Peyer's patch (tissue), 4 donors: ENCODE results near the gene MET. TPM values are rescaled to one million over a fixed set of nuclear protein-coding genes. Genes with fewer than 3 reads are reported as not detected.
A peak's percentile ranks its signal among the peaks of the same experiment; 100 is the strongest.

Experiments used
- DNase-seq, 3 donors: peaks; one replicate each; pipeline ENCODE4 v3.0.0-alpha.2; 2017 to 2019
- H3K27ac ChIP-seq, 4 donors: fragments of 200-600 bp; sonication (generic); one replicate each; pipeline ENCODE4 v1.5.1; 2016 to 2019
- H3K27me3 ChIP-seq, 2 donors: fragments of 200-600 bp; sonication (generic); one replicate each; pipeline ENCODE4 v1.5.1; 2019
- H3K36me3 ChIP-seq, 3 donors: fragments of 200-600 bp; sonication (generic); one replicate each; pipeline ENCODE4 v1.5.1; 2016 to 2019
- H3K4me1 ChIP-seq, 4 donors: fragments of 200-600 bp; sonication (generic); one replicate each; pipeline ENCODE4 v1.5.1; 2016 to 2019
- H3K4me3 ChIP-seq, 4 donors: fragments of 200-600 bp; sonication (generic); 1 replicate in 3 of 4; 2 replicates in 1 of 4; pipeline ENCODE4 v1.5.1; 2016 to 2019; ENCODE audit warnings: mild to moderate bottlenecking in 1 of 4
- H3K9me3 ChIP-seq, 4 donors: fragments of 200-600 bp; sonication (generic); one replicate each; pipeline ENCODE4 v1.5.1; 2016 to 2019; ENCODE audit warnings: mild to moderate bottlenecking in 1 of 4
- POLR2A ChIP-seq, 2 donors: fragments of 450-650 bp; IDR thresholded peaks; one replicate each; pipeline ENCODE4 v1.5.1; 2017; ENCODE audit warnings: antibody characterized with exemption in 2 of 2, mild to moderate bottlenecking in 2 of 2, moderate library complexity in 2 of 2
- total RNA-seq, 4 donors: library from RNA; depleted of rRNA; stranded (reverse); fragments of >200 nt; gene quantifications; one replicate each; pipeline ENCODE4 v1.1.0, GENCODE V29; 2016
- TF ChIP-seq, protein P1 (sequence below), 6 experiments: fragments of 450-650 bp in 4 of 6; fragments of 200-600 bp in 2 of 6; sonication (generic) in 1 of 6; IDR thresholded peaks; one replicate each; pipeline ENCODE4 v1.5.1; 2017 to 2019; ENCODE audit warnings: antibody characterized with exemption in 6 of 6, mild to moderate bottlenecking in 3 of 6, moderate library complexity in 1 of 6

Gene MET
- total RNA-seq, 4 donors from 2014 or later, result 2.5 to 34.0 (median 23.6) TPM

DNA sequence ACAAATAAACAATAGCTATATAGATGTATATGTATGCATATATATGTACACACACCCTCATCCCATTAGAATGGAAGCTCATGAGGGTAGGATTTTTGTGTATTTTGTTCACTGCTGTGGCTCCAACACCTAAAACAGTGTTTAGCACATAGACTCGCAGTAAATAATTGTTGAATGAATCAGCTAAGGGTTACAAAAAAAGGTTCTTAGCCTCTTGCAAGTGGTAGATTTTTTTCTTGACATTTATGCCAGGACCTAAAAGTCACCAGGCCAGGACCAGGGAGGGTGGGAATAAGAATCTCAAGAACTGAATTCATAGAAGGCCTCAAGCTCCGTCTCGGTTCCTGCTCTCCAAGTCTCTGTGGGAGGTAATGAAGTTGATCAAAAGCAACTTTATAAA is 107.9 kb downstream of the MET start:
- no peak for DNase-seq
- peaks cover 0 to 4% (median 0%) of the 10 kb centered on the region in 3 donors for H3K36me3 ChIP-seq
- TF ChIP-seq, protein P1, sequence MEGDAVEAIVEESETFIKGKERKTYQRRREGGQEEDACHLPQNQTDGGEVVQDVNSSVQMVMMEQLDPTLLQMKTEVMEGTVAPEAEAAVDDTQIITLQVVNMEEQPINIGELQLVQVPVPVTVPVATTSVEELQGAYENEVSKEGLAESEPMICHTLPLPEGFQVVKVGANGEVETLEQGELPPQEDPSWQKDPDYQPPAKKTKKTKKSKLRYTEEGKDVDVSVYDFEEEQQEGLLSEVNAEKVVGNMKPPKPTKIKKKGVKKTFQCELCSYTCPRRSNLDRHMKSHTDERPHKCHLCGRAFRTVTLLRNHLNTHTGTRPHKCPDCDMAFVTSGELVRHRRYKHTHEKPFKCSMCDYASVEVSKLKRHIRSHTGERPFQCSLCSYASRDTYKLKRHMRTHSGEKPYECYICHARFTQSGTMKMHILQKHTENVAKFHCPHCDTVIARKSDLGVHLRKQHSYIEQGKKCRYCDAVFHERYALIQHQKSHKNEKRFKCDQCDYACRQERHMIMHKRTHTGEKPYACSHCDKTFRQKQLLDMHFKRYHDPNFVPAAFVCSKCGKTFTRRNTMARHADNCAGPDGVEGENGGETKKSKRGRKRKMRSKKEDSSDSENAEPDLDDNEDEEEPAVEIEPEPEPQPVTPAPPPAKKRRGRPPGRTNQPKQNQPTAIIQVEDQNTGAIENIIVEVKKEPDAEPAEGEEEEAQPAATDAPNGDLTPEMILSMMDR (IDR thresholded peaks at IDR 0.05), result no peak
- no peak for TF ChIP-seq POLR2A (IDR thresholded peaks at IDR 0.05)
- H3K27ac ChIP-seq, result peak overlapping the region in 1 of 4 donors; percentile 18
- H3K27me3 ChIP-seq, result no peaks in the 10 kb centered on the region
- H3K9me3 ChIP-seq, result no peaks in the 10 kb centered on the region
- H3K4me1 ChIP-seq, result peaks cover 0 to 27% (median 0%) of the 10 kb centered on the region in 4 donors
- no peak overlapping the region for H3K4me3 ChIP-seq

DNA sequence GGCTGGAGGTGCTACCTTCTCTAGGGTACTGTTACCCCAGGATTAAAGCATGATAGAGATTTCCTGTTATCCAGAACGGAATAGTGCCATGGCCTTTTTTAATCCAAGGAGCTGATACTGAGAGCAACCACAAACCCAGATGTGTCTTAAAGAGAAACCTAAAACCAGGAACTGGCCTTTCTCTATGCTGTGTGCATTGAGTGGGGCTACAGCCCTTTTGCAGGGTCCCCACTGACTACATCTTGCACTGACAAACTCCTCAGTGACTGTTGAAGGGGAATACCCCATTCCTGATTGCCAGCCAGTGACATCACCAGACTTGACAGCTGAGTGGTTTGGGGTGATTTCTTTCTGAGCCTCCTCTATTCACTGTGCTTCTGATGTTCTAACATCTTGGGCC is 108.5 kb downstream of the MET start:
- H3K4me3 ChIP-seq, result no peak overlapping the region

DNA sequence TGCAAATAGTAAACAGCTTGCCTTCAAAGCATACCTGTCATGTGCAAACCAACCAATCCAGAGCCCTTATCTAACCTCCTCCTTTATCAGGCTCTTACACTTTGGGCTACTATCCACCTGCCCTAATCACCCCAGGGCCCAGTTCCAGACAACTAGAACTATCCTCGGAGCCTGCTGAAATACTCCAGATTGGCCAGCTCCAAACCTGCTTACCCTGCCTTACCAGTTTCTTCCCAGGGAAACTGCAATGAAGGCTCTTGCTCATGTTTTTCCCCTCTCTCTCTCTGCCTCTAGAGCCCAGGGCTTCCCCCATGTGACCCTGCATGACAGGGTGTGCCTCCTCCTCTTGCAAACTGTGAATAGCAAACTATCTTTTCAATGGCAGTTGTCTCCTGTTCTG is 109.0 kb downstream of the MET start:
- no peak for DNase-seq
- H3K4me1 ChIP-seq, result peaks cover 0 to 27% (median 0%) of the 10 kb centered on the region in 4 donors
- H3K27ac ChIP-seq, result peak overlapping the region in 1 of 4 donors; percentile 18

More for the DNA sequence above, 108.5 kb downstream of the MET start:
- Histone ChIP-seq H3K27ac (peak overlapping the region in 1 of 4 donors; percentile 18), H3K27me3 (no peaks in the 10 kb centered on the region), H3K36me3 (peaks cover 0 to 4% (median 0%) of the 10 kb centered on the region in 3 donors), H3K4me1 (peaks cover 0 to 27% (median 0%) of the 10 kb centered on the region in 4 donors), H3K9me3 (no peaks in the 10 kb centered on the region)
- TF ChIP-seq, protein P1 (IDR thresholded peaks at IDR 0.05), result no peak
- DNase-seq, result no peak

DNA sequence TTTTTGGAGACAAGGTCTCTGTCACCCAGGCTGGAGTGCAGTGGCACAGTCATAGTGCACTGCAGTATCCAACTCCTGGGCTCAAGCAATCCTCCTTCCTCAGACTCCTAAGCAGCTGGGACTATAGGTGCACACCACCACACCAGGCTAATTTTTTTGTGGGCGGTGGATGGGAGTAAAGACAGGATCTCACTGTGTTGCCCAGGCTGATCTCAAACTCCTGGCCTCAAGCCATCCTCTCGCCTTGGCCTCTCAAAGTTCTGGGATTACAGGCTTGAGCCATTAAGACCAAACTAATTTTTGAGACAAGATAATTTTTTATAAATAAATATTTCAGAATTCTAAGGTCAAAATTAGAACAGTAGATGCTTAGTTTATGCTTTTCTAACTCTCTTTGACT is 109.6 kb downstream of the MET start:
- Histone ChIP-seq H3K27ac (no peak overlapping the region), H3K4me1 (peaks cover 0 to 27% (median 0%) of the 10 kb centered on the region in 4 donors), H3K27me3 (no peaks in the 10 kb centered on the region), H3K36me3 (peaks cover 0 to 4% (median 0%) of the 10 kb centered on the region in 3 donors), H3K4me3 (no peak overlapping the region), H3K9me3 (no peaks in the 10 kb centered on the region)
- no peak for DNase-seq
- TF ChIP-seq, protein P1 (IDR thresholded peaks at IDR 0.05), result no peak
- TF ChIP-seq POLR2A (IDR thresholded peaks at IDR 0.05), result no peak

More for the DNA sequence above, 109.0 kb downstream of the MET start:
- H3K9me3 ChIP-seq, result no peaks in the 10 kb centered on the region
- H3K4me3 ChIP-seq, result no peak overlapping the region
- H3K27me3 ChIP-seq, result no peaks in the 10 kb centered on the region
- H3K36me3 ChIP-seq, result peaks cover 0 to 4% (median 0%) of the 10 kb centered on the region in 3 donors
- TF ChIP-seq, protein P1 (IDR thresholded peaks at IDR 0.05), result no peak
- no peak for TF ChIP-seq POLR2A (IDR thresholded peaks at IDR 0.05)

DNA sequence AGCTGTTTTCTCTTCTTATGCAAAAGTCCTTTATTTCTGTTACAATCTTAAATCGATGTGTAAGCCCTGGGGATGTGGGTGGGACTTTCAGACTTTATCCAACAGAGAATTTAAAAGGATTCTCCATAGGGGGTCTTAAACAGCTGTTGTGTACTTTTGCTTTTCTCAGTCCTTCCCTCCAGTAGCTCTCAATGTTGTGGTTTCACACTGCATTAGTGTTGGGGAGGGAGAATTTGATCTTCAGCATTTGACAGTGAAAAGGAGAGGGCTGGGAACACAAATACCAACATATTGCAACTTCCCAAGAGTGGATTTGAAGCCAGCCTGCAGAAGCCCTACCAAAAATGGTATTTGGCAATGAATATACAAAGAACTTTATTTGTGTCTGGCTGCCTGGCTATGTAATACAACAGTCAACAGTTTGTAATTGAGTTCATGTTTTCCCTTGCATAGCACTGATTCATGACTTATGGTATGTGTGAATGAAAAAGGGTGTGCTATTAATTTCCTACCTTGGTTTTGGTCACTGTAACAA is 110.2 kb downstream of the MET start:
- no peaks in the 10 kb centered on the region for H3K27me3 ChIP-seq
- H3K27ac ChIP-seq, result no peak overlapping the region
- H3K4me1 ChIP-seq, result peaks cover 0 to 26% (median 0%) of the 10 kb centered on the region in 4 donors
- peaks cover 0 to 4% (median 0%) of the 10 kb centered on the region in 3 donors for H3K36me3 ChIP-seq
- H3K9me3 ChIP-seq, result no peaks in the 10 kb centered on the region
- no peak overlapping the region for H3K4me3 ChIP-seq
- DNase-seq, result no peak
- TF ChIP-seq, protein P1 (IDR thresholded peaks at IDR 0.05), result no peak
- TF ChIP-seq POLR2A (IDR thresholded peaks at IDR 0.05), result no peak
